ENCODE measurements around the gene USP33.
"Not testable (repeated sequence)": the region's sequence is repeated elsewhere in the genome, so short reads cannot be mapped to it uniquely, and the experiment has no call there.

Gene USP33

DNA sequence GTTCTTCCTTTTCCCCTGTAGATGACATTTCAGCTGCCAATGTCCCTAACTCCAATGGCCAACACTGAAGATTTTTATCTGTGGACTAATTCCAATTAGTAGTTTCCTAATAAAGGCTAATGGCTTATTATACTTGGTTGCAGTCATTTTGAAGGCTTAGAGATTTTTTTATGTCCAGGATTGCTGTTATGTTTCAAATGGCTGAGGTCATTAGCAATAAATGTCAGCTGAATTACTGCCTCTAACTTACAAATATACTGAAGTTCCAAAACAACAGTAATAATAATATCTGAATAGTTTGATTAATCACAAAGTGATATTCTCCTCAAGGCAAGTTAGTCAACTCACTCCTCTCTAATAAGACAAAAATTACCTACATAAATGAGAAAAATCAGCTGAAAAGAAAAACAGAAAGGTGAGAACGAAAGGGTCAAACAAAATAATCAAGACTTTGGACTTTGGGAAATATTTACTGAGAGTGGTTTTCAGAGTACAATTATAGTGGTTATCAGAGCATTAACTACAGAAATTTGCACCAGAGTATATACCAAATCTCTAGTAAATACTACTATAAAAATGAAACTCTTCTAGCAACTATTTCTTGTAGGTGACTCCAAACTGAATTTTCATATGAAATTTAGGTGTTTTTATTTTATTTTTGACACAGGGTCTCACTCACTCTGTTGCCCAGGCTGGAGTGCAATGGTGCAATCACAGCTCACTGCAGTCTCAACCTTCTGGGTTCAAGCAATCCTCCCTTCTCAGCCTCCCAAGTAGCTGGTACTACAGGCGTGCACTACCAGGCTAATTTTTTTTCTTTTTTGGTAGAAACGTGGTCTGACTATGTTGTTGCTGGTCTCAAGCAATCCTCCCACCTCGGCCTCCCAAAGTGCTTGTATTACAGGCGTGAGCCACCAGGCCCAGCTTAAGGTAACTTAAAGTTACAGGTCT, 80.7 kb downstream of the USP33 start:
- DNase-seq, result no peak
- in situ Hi-C loops (cut with MboI; ENCODE audit: low pct_unique_long_range_greater_than_20kb, low sequenced_read_pairs), result no loop called here

DNA sequence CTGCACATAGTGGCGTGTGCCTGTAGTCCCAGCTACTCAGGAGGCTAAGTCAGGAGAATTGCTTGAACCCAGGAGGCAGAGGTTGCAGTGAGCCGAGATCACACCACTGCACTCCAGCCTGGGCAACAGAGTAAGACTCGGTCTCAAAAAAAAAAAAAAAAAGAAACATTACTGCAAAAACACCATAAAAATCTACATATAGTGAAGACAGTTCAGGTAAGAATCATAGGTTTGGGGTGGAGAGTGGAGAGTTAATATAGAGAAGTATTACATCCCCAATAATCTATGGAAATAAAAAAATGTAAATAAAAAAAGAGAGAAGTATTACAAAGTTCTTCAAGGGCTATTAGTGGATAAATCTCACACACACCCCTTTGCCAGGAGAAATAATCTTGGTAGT, 84.8 kb downstream of the USP33 start:
- in situ Hi-C loops (cut with MboI; ENCODE audit: low pct_unique_long_range_greater_than_20kb, low sequenced_read_pairs); DNase-seq: not testable (repeated sequence)

DNA sequence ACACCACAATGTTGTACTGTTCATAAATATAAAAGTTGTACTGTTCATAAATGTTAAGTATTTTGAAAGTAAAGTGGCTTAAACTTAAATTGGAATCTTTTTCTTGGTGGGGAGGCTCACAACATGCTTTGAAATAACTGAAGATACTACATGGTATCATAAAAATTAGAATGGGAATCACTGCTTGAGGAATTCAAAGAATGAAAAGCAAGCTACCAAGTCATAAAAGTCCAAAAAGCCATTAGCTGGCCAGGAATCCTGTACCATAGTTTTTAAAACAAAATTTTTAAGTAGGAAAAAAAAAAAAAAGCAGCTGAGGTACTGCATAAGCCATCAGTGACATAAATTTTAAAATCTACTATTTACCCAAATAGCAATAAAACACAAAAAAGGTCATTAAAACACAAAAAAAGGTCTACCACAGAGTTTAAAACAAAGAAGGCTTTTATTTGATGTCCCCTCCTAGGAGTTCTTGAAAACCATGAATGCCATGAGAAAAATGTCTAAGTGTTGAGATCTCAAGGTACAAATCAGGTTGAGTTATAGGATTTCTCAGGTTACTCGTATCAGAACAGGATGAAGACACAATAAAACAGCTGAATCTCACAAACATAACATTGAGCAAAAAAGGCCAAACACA, 85.8 kb downstream of the USP33 start:
- no peak for DNase-seq

DNA sequence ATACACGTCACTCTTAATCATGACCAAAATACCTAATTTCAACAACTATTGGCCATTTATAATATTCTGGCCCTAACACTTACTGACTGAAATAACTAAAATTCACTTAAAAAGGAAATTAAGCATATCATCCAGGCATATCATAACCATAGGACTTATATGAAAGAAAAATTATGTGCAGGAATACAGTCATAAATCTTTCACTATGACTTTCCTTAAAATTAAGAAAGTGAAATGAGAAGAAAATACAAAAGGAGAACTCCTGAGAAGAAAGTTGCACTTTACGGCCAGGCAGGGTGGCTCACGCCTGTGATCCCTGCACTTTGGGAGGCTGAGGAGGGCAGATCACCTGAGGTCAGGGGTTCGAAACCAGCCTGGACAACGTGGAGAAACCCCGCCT, 86.6 kb downstream of the USP33 start:
- no peak for DNase-seq
- in situ Hi-C loops (cut with MboI; ENCODE audit: low pct_unique_long_range_greater_than_20kb, low sequenced_read_pairs), result no loop called here

More for the DNA sequence above, 85.8 kb downstream of the USP33 start:
- in situ Hi-C loops (cut with MboI; ENCODE audit: low pct_unique_long_range_greater_than_20kb, low sequenced_read_pairs), result no loop called here

DNA sequence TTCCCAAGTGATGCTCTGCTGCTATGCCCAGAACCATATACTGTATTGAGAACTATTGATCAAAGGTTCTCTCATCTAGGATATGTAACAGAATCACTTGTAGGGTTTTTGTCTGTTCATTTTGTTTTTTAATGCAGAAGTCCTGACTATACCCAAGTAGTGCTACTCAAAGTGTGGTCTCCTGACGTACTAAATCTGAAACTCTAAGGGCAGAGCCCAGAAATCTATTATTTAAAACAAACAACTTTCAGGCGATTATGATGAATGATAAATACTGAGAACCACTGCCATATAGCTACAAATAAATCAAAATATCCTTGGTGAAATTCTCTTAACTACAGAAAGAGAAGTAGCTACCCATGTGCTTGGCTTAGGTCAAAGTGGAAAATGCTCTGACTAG, 87.3 kb downstream of the USP33 start:
- in situ Hi-C loops (cut with MboI; ENCODE audit: low pct_unique_long_range_greater_than_20kb, low sequenced_read_pairs), result no loop called here
- DNase-seq, result no peak

GRCh38 chr1:77671836-77672235, 87.8 kb downstream of the USP33 start:
- no peak for DNase-seq
- in situ Hi-C loops (cut with MboI; ENCODE audit: low pct_unique_long_range_greater_than_20kb, low sequenced_read_pairs), result no loop called here

DNA sequence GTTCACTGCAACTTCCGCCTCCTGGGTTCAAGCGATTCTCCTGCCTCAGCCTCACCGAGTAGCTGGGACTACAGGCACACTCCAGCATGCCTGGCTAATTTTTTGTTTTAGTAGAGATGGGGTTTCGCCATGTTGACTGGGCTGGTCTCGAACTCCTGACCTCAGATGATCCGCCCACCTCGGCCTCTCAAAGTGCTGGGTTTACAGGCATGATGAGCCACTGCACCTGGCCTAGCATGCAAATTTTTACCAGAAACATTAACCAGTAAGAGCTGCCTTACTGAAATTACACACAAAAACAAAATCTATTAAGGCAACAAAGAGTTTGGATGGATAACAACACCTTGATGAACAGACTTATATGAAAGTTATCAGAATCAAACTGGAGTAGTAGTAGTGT, 89.3 kb downstream of the USP33 start:
- in situ Hi-C loops (cut with MboI; ENCODE audit: low pct_unique_long_range_greater_than_20kb, low sequenced_read_pairs), result no loop called here
- DNase-seq, result no peak

DNA sequence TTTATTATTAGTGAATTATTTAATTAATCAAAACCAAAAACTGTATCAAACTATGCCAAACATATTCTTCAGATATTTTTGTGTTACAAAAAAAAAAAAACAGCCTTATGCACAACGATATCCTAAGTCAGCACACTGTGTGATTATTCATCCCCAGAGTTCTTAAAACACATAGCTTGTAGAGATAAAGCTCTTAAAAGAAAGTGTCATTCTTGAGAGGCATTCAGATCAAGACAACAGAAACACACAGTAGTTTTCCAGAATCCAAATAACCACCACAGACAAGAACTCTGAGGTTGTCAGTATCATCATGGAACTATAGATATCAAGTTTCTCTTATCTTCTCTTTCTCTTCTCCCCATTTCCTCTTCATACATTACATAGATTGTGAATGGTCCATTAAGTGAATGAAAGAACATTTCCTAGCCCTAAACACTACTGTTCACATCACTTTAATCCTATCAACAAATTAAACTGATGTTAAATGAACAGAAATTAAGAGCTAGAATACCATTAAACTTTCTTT, 90.7 kb downstream of the USP33 start:
- no peak for DNase-seq
- in situ Hi-C loops (cut with MboI; ENCODE audit: low pct_unique_long_range_greater_than_20kb, low sequenced_read_pairs), result no loop called here

GRCh38 chr1:77664939-77665516, 94.6 kb downstream of the USP33 start:
- no peak for DNase-seq
- in situ Hi-C loops (cut with MboI; ENCODE audit: low pct_unique_long_range_greater_than_20kb, low sequenced_read_pairs), result no loop called here

- DNase-seq, result no peak
- in situ Hi-C loops (cut with MboI; ENCODE audit: low pct_unique_long_range_greater_than_20kb, low sequenced_read_pairs), result no loop called here
Observed at GRCh38 chr1:77661696-77662095, 98.0 kb downstream of the USP33 start.

GRCh38 chr1:77659879-77660593, 99.6 kb downstream of the USP33 start:
- DNase-seq, result no peak
- in situ Hi-C loops (cut with MboI; ENCODE audit: low pct_unique_long_range_greater_than_20kb, low sequenced_read_pairs), result no loop called here

- in situ Hi-C loops (cut with MboI; ENCODE audit: low pct_unique_long_range_greater_than_20kb, low sequenced_read_pairs), result no loop called here
- DNase-seq, result no peak
Observed at GRCh38 chr1:77658271-77658670, 101.4 kb downstream of the USP33 start.

GRCh38 chr1:77655431-77655974, 104.1 kb downstream of the USP33 start:
- no peak for DNase-seq
- in situ Hi-C loops (cut with MboI; ENCODE audit: low pct_unique_long_range_greater_than_20kb, low sequenced_read_pairs), result no loop called here

DNA sequence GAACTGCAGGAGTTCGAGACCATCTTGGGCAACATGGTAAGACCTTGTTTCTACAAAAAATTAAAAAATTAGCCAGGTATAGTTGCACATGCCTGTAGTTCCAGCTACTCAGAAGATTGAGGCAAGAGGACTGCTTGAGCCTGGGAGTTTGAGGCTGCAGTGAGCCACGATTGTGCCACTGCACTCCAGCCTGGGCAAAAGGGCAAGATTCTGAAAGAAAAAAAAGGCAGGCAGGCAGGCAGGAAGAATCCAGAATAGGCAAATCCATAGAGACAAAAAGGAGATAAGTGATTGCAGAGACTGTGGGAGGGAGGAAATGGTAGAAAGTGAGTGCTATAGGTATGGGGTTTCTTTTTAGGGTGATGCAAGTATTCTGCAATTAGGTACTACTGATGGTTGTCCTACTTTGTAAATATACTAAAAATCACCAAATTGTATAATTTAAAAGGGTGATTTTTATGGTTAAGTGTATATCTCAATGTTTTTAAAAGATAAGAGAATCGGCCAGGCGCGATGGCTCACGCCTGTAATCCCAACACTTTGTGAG, 106.6 kb downstream of the USP33 start:
- DNase-seq, result no peak
- in situ Hi-C loops (cut with MboI; ENCODE audit: low pct_unique_long_range_greater_than_20kb, low sequenced_read_pairs), result no loop called here

DNA sequence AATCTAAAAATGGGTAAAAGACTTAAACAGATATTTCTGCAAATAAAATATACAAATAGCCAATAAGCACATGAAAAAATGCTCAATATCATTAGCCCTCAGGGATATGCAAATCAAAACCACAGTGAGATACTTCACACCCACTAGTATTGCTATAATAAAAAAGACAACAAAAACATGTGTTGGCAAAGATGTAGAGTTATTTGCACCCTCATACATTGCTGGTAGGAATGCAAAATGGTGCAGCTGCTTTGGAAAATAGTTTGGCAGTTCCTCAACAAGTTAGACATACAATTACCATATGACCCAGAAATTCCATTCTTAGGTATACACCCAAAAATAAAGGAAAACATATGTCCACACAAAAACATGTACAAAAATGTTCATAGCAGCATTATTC, 107.4 kb downstream of the USP33 start:
- in situ Hi-C loops (cut with MboI; ENCODE audit: low pct_unique_long_range_greater_than_20kb, low sequenced_read_pairs), result no loop called here
- DNase-seq, result no peak

DNA sequence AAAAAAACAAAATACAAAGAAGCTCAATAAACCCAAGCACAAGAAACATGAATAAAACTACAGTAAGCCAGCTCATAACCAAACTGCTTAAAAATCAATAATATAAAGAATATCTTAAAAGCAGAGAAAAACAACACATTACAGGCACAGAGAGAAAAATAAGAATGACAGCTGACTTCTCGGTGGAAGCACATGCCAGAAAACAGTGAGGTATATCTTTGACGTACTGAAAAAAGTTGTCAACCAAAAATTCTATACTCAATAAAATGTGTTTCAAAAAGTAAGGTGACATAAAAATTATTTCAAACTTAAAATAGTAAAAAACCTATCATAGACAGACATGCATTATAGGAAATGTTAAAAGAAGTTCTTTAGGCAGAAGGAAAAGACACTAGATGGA, 110.5 kb downstream of the USP33 start:
- in situ Hi-C loops (cut with MboI; ENCODE audit: low pct_unique_long_range_greater_than_20kb, low sequenced_read_pairs), result no loop called here

DNA sequence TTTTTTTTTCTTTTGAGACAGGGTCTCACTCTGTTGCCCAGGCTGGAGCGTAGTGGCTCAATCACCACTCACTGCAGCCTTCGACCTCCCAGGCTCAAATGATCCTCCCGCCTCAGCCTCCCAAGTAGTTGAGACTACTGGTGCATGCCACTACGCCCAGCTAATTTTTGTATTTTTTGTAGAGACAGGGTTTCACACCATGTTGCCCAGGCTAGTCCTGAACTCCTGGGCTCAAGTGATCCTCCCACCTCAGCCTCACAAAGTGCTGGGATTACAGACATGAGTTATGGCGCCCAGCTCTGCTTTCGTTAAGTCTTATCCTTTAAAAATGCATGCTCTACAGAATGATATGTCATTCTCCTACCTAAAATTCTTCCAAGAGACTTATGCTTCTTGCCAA, 113.4 kb downstream of the USP33 start:
- DNase-seq; in situ Hi-C loops (cut with MboI; ENCODE audit: low pct_unique_long_range_greater_than_20kb, low sequenced_read_pairs): not testable (repeated sequence)

More for the DNA sequence above, 110.5 kb downstream of the USP33 start:
- DNase-seq, result no peak
